Nucleus accumbens (tissue), 56 donors: ENCODE data around the gene NT5DC1.
A peak's percentile ranks its signal among the peaks of the same experiment; 100 is the strongest.

Experiments used
- DNase-seq, 56 donors: peaks; one replicate each; lab custom pipeline; 2025; lab: John Stamatoyannopoulos, UW

Gene NT5DC1

DNA sequence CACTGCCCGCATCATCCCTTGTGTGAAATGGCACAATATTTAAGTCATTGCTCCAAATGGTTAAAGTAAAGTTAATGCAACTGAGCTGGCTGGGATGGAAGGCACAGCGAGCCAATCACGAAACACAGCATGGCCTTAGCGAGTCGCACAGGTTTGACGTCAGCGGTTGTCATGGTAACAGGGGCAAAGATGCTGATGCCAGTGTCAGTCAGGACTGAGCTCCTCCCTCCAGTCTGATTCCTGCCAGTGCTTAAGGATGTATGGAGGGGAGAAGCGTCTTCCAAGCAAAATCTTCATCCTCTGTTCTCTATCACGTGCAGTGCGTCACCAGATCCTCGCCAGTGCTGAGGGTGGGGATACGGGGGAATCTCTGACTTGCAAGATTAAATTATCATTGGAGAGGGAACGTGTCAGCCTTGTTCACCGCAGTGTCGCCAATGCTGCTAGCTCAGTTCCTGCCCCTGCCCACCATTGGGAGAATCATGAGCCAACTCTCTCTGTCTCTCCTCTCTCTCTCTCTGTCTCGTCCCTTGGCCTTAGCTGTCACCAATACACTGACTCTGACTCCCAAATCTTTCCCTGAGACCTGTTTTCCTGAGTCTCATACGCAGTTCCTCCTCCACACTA, 128.7 kb downstream of the NT5DC1 start:
- peak; percentile 40 to 99 (median 91) for DNase-seq

DNA sequence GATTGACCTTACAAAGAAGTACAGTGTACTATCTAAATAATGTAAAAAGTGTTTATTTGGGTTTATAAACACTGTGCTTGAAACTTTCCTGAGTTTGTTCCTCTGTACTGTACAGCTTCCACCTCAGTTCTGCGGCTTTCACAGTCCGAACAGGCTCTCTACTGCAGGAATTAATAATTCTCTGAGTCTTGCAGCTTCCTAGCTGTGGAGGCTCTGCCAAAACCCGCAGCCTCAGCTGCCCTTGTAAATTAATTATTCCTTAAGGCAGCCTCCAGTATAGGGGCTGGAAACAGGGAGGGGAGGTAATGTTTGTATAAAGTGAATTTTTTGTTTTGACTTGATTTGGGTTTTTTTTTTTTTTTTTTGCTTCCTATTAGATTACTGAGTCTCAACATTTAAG, 134.0 kb downstream of the NT5DC1 start:
- no peak for DNase-seq

DNA sequence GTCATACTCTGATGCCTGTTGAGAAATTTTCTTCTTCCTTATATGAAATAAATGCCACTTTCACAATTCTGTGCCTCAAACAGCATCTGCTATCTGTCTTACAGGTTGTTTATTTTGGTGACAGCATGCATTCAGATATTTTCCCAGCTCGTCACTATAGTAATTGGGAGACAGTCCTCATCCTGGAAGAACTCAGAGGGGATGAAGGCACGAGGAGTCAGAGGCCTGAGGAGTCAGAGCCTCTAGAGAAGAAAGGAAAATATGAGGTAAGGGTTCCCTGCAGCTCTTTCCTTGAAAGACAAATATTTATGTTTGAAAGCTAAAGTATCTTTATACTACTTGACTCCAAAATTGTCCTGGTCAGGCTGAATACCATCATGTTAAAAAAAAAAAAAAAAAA, 137.4 kb downstream of the NT5DC1 start:
- no peak for DNase-seq

DNA sequence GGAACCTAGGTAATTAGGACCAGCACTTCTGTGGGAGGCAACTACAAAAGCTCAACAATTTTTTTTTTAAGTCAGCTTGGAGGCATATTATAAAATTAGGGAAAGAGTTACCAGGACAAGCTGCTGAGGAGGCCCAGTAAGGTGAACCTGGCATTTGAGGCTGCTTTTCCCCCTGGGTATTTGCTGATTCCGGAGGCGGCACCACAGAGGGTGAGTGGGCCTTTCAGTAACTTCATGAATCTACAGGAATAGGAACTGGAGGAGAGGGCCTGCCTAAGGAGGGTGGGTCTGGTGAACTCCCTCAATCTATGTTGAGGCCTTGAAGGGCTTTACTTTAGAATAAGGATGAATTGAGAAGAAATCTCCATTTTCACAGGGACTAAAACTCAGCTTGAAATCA, 138.6 kb downstream of the NT5DC1 start:
- no peak for DNase-seq

DNA sequence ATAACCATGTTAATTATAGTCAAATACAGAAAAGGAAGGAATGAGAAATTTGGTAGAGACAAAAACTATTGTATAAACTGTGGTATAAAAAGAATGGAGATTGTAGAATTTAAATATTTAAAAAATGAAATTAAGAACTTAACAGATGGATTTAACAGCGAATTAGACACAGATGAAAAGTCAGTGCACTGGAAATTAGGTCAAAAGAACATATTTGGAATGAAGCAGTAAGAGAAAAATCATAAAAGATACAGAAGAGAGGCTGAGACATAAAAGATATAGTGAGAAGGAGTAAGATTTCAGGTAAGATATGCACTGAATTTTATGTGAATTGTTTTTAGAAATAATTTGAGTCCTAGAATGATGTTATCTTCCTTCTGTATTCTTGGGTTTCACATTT, 139.2 kb downstream of the NT5DC1 start:
- DNase-seq: no peak

DNA sequence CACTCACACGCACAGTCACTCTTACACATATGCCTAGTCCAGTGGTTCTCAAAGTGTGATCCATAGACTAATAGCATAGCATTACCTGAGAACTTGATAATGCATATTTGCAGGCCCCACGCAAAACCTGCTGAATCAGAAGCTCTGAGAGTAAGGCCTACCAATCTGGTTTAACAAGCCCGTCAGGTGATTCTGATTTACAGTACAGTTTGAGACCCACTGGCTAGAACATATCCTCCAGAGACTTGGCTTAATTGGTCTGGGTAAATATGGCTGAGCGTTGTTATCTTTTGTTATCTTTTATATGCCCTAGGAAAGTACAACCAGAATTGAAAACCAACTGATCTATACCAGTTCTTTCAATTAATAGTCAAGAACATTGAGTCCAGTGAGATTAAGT, 143.6 kb downstream of the NT5DC1 start:
- DNase-seq: no peak

DNA sequence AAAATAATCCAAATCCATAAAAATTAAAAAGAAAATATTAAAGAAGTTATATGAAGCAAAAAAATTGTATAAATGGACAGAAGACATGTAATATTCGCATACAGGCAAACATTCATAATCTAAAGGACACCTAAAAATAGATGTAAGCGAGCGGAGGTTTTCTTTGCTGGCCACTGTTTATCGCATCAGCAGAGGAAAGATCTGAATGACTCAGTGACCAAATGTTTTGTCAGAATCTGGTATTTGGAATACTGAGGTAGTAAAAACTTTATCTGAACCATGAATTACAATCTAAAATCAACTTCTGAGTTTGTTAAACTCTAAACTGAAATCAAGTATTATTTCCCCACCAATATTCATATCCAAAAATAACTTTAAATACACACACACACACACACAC, 145.4 kb downstream of the NT5DC1 start:
- DNase-seq: no peak

DNA sequence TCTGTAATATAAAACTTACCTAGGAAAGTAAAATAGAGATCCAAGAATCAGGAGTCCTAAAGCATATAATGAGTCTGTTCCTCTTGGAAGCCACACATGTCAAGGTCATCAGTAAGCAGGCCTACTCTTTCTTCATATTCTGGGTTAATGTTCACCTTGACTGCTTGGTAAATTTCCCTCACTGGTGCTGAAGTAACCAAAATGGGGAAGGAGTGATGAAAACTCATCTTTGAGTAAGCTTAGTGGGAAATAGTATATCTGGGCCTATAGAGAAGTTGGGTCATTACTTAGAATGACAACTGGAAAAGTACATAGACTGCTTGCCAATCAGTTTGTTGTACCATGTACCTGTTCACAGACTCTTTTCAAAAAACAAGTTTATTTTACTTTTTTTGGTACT, 146.6 kb downstream of the NT5DC1 start:
- DNase-seq: no peak

DNA sequence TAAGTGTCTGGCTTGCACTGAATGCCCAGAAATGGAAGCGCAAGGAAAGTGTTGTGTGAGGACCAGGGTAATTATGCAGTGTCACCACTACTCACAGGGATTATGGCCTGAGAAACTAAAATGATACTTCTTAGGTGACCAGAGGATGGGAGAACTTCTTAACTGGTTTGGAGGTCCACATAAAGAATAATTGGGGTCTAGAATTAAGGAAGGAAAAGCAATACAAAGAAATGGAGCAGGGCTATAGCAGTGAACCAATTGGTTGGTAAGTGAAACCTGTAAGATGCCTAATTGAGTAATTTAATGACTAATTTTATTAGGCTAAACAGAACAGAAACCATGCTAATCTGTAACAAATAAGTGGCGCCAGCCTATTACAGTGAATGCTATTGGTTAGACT, 147.9 kb downstream of the NT5DC1 start:
- no peak for DNase-seq

DNA sequence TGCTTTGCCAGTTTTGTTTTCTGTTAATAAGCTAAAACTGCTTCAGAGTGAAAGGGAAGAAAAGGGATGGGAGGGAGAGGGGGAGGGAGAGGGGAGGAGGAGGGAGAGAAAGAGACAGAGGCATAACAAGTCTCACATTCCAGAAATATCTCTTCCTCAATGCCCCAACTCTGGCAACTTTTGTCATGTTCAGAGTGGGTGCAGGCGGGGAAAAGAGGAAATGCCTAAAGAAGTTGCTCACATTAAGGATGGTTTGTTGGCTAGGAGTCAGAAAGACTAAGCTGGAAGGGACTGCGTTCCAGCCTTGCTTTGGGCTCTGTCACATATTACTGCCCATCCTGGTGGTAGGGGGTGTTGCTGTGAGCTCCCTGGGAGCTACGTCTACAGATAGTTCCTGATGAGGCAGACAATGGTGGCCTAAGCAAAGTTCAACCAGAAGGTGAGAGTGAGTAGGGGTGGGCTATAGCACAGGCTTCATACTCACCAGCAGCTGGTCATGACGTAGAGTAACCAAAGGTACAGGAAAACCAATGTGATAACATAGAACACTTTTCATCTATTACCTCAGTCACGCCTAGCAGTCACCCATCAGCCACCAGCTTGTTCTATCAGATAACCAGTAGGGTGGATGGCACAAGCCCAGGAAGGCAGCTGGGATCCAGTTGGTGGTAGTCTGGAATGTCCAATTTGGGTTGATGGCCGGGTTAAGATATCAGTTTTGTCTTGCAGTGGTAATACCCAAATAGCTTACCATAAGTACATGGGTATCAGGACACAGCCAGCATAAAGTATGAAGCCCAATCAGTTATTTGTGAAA, 151.1 kb downstream of the NT5DC1 start:
- DNase-seq: no peak

DNA sequence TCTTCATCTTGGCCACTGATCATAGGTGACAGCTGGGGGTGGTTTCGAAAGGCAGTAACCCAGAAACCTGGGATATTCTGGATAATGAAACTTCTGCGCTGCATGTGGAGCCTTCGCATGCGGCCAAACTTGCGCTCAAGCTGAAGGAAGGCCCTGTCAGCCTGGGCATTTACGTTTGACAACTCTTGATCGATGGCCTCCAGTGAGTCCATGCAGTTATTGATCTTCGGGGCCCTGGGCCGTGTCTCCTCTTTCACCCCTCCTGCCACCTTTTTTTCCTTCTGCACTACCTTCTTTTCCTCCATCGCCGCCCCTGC, 152.5 kb downstream of the NT5DC1 start:
- no peak for DNase-seq

DNA sequence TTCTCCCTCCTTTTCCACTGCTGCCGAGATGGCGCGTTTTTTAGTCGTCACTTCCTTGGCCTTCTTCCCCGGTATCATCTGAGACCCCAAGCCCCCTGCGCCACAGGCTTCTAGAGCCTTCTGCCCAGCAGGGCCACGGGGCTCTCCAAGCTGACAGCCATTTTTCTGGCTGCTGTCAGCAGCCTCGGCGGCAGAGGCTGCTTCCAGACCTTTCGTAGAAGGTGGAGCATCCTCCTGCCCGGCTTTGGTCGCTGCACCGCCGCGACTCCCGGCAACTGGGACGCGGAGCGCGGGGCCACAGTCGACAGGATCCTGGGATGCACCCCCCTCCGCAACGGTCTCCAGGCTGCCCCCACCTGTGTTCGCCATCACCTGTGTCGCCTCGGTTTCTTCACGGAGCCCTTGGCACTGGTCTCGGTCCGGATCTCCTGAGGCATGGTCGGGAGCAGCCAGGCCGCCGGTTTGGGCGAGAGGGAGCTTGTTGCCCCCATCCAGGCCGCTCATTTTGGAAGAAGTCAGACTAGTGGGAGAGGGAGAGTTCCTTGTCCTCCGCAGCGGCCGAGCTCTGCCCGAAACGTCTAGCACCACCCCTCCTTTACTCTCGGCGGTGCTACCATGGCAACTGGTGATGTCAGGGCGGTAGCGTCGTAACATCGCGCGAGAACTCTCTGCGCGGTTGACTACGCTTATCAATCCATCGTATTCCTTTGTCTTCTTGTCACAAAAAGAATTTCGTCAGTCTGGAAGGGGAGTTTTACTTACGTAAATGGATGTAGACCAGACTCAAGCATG, 153.0 kb downstream of the NT5DC1 start, which contains the start of gene TSPYL4:
TSPYL4 (minus strand) TSS at position 571 of the 792 bp plus-strand sequence; CDS start at position 504, 67 bp downstream.
- peak; percentile 59 to 97 (median 87) for DNase-seq

DNA sequence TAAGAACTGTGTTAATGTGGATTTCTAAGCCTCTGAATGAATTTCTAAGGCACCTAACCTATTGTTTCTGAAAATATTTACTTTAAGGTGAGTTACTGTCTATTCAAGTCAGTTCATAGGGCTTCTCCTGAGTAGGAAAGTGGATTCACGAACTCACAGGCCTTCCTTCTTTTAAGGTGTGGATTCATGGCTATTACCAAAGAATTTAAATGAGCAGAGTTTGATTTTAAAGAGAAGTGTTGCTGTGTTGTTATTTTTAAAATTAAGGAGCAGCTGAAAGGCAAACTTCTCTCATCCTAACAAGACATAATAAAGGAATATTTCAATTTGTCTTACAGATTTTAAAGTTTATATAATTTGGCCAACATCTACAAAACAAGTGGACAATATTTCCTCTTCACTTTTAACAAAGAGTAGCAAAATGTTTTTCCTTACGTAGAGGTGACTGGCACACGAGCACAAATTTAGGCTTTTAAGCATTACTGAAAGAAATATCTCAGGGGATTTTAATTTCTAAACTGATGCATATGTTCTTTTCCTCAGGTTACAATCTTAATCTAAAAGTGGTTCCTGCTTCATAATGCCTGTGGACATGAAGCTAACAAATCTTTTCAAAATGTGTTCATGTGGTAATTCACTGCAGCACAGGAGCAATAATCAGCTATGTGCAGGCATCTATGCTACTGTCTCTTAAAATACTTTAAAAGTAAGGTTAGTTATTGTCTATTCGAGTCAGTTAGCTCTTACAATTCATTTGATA, 153.8 kb downstream of the NT5DC1 start:
- DNase-seq: no peak

DNA sequence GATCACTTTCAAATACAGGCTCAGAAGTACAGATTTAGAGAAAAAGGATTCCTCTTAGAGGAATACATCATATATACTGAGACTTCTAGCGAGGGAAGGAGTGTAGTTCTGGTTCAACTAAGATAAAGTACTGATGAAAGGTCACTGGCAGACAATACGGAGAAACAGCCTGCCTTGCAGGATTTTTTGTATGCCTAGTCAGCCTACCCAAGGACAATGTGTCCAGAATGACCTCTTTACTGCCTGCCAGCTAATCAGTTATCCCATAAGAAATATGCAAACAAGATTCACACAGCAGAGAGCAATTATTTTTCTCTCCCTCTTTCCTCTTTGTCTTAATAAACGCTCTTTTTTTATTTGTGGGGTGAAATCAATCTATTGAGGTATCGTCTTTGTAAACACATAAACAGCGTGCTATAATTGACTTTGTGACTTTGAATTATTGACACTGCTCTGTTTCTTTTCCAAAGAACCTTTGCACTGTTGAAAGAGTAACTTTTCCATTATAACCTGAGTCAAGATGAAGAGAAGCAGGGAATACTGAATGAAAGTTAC, 154.7 kb downstream of the NT5DC1 start:
- DNase-seq: no peak

DNA sequence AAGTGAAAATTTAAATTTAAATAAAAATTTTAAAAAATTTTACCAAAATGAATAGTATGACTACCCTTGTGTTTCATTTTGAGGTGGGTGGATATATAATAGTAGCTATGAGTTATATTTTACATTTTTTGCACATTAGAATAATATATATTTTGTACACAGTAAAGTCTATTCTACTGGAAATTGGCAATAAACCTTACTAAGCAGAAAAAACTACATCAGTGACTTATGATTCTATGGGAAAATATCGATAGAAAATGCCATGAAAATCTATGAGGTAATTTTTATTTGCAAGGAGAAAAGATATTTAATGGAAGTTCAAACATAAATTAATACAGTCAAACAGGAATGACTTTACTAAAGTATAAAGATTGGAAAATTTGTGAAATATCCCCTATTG, 156.0 kb downstream of the NT5DC1 start:
- DNase-seq: no peak

DNA sequence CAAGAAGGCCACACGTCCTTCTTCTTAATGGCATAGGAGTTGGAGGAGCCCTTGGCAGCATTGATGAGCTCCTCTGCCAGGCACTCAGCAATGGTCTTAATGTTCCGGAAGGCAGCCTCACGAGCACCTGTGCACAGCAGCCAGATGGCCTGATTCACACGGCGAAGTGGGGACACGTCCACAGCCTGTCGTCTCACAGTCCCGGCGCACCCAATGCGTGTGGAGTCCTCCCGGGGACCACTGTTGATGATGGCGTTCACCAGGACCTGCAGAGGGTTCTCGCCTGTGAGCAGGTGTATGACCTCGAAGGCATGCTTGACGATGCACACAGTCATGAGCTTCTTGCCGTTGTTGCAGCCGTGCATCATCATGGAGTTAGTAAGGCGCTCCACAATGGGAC, 157.9 kb downstream of the NT5DC1 start:
- no peak for DNase-seq

DNA sequence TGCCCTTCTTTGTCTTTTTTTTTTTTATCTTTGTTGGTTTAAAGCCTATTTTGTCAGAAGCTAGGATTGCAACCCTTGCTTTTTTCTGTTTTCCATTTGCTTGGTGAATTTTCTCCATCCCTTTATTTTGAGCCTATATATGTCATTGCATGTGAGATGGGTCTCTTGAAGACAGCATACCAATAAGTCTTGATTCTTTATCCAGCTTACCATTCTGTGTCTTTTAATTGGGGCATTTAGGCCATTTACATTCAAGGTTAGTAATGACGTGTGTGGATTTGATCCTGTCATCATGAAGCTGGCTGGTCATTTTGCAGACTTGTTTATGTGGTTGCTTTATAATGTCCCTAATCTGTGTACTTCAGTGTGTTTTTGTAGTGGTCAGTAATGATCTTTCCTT, 162.7 kb downstream of the NT5DC1 start:
- no peak for DNase-seq

DNA sequence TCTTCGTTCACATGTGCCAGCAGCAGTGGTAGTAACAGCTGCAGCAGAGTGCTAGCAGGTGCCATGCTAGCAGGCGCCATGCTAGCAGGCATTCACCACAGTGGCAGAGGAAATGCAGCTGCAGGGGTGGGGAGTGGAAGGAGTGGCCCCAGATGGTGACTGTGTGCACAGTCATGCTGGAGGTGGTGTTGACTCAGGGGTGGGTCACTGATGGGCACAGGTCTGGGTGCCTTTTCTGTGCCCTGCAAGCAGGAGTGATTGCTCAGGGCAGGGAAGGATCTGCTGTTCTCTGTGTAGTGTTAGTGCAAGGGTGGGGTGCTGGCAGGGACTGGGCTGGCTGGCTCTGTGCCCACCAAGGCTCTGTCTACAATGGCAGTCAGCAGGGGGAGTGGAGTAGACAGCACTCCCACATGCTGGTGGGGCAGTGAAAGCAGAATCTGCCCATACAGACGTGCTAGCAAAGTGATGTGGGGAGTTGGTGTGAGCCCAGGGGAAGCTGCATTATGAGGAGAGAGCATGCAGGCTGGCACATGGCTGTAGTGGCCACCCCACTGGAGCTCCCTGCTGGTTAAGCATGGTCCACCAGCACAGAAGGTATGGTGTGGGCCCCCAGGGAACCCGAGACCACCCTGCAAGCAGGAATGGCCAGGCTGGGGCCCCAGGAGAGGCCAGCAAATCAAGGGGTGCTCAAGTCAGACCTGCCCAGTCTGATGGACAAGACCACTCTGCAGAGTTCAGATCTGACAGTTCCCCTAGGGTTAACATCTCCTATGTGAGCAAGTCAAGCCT, 164.6 kb downstream of the NT5DC1 start:
- peak in 3 of 56 donors; percentile 3 to 14 (median 11) for DNase-seq

DNA sequence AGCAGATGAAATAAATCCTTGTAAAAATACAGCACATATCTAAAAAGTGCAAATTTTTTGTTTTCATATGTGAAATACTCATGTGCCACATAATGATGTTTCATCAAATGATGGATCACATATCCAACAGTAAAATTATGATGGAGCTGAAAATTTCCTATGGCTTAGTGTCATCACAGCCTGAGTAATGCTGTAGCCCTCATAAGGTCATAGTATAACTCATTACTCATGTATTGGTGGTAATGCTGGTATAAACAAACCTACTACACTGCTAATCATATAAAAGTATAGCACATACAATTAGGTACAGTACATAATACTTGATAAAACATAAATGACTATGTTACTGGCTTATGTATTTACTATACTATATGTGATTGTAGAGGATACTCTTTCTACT, 166.2 kb downstream of the NT5DC1 start:
- DNase-seq: no peak
